HepG2 (cell line): ENCODE results near the gene ANKFY1. TPM values are rescaled to one million over a fixed set of nuclear protein-coding genes. Genes with fewer than 3 reads are reported as not detected.

Experiments used
- ATAC-seq: fragments of 200-7000 bp; cut with Tn5 transposase; 3 replicates; pipeline ENCODE4 v1.9.1; 2020; ENCODE audit warnings: mild to moderate bottlenecking, moderate library complexity
- BruUV-seq: library from RNA; stranded (reverse); fragments of 400-500 nt; replicated peaks from 2 replicates; lab custom pipeline; 2021; lab: Mats Ljungman, UMichigan
- CTCF ChIA-PET: fragments of 300-600 bp; formaldehyde crosslinking; extraction: SDS; loops from one replicate; lab custom pipeline; 2021; ENCODE audit warnings: low total read pairs, inconsistent platforms, low intra/inter-chr PET ratio; lab: Yijun Ruan, JAX
- POLR2A ChIA-PET: fragments of 350-600 bp; sonication (Branson Sonifier 250); formaldehyde crosslinking; loops from one replicate; lab custom pipeline; 2020; ENCODE audit warnings: antibody characterized with exemption, inconsistent platforms; lab: Yijun Ruan, JAX
- DNase-seq: peaks from one replicate; pipeline ENCODE4 v3.0.0-alpha.2; 2015; ENCODE audit warnings: low spot score
- FAIRE-seq: peaks from 3 replicates; lab custom pipeline; 2011; peaks lifted over from hg19 to GRCh38; lab: Jason Lieb, UNC
- H2AFZ ChIP-seq: one replicate; pipeline ENCODE4 v1.6.1; 2011; ENCODE audit warnings: low read length, inconsistent platforms
- H3K27ac ChIP-seq: fragments of 300-600 bp; 3 replicates; pipeline ENCODE4 v1.8.0; 2011; ENCODE audit warnings: mixed run types, mild to moderate bottlenecking, mixed read lengths, low read length, inconsistent platforms; ENCODE audit not compliant: insufficient read depth; ENCODE audit errors: extremely low read length
- H3K27me3 ChIP-seq, 2 experiments: fragments of 200-600 bp in 1 of 2; 2 replicates in 1 of 2; 3 replicates in 1 of 2; pipeline versions ENCODE4 v1.6.0 to v1.8.0; 2011; ENCODE audit warnings: low read length in 2 of 2, mild to moderate bottlenecking in 2 of 2, moderate library complexity in 2 of 2, inconsistent platforms in 1 of 2; ENCODE audit not compliant: insufficient read depth in 2 of 2, control insufficient read depth in 1 of 2
- H3K36me3 ChIP-seq, 2 experiments: fragments of 200-600 bp in 1 of 2; replicated peaks in 1 of 2; 2 replicates in 1 of 2; 3 replicates in 1 of 2; pipeline versions ENCODE4 v1.5.1 to v1.8.0; 2011; ENCODE audit warnings: low read length in 2 of 2, inconsistent platforms in 1 of 2; ENCODE audit not compliant: insufficient read depth in 2 of 2, control insufficient read depth in 1 of 2
- H3K4me1 ChIP-seq: 2 replicates; pipeline ENCODE4 v1.5.1; 2012; ENCODE audit warnings: low read length, inconsistent platforms; ENCODE audit not compliant: insufficient read depth
- H3K4me2 ChIP-seq: 2 replicates; pipeline ENCODE4 v1.6.0; 2011; ENCODE audit warnings: low read depth, low read length, inconsistent platforms
- H3K4me3 ChIP-seq, 3 experiments: fragments of 200-600 bp in 1 of 3; sonication (generic), shearing (Covaris generic) in 1 of 3; replicated peaks in 1 of 3; 2 replicates each; pipeline ENCODE4 v1.5.1; 2011 to 2016; ENCODE audit warnings: low read length in 3 of 3, inconsistent platforms in 2 of 3, low read depth in 2 of 3, mild to moderate bottlenecking in 2 of 3, control low read depth in 1 of 3, mixed read lengths in 1 of 3; ENCODE audit not compliant: insufficient read depth in 1 of 3
- H3K79me2 ChIP-seq: one replicate; pipeline ENCODE4 v1.6.1; 2011; ENCODE audit warnings: low read length, inconsistent platforms; ENCODE audit not compliant: insufficient read depth
- H3K9ac ChIP-seq: 2 replicates; pipeline ENCODE4 v1.6.0; 2011; ENCODE audit warnings: mild to moderate bottlenecking, low read depth, low read length, inconsistent platforms; ENCODE audit not compliant: insufficient read depth
- H3K9me3 ChIP-seq: 2 replicates; pipeline ENCODE4 v1.5.1; 2012; ENCODE audit warnings: mild to moderate bottlenecking, low read length
- H4K20me1 ChIP-seq: 2 replicates; pipeline ENCODE4 v1.6.0; 2011; ENCODE audit warnings: inconsistent platforms, mild to moderate bottlenecking, low read length, moderate library complexity; ENCODE audit not compliant: insufficient read depth
- CEBPB ChIP-seq: IDR thresholded peaks from 2 replicates; pipeline ENCODE4 v1.6.1; 2011; ENCODE audit warnings: low read depth, low read length, improper control_type of control experiment, borderline replicate concordance
- CEBPG ChIP-seq: IDR thresholded peaks from 2 replicates; pipeline ENCODE4 v1.6.1; 2016
- CENPT ChIP-seq: sonication (generic); formaldehyde crosslinking; IDR thresholded peaks from 2 replicates; pipeline ENCODE4 v1.8.0; 2022; ENCODE audit warnings: low read depth, mild to moderate bottlenecking, moderate library complexity, missing genetic modification reagents
- MAF1 ChIP-seq: sonication (generic); formaldehyde crosslinking; IDR thresholded peaks from 2 replicates; pipeline ENCODE4 v1.5.0; 2020; ENCODE audit warnings: missing genetic modification reagents, borderline replicate concordance
- ZBTB7A ChIP-seq: sonication (generic); formaldehyde crosslinking; IDR thresholded peaks from 2 replicates; pipeline ENCODE4 v1.8.0; 2022; ENCODE audit warnings: mild to moderate bottlenecking, missing genetic modification reagents
- ZFP62 ChIP-seq: sonication (generic); formaldehyde crosslinking; IDR thresholded peaks from 2 replicates; pipeline ENCODE4 v1.4.0; 2020; ENCODE audit warnings: missing genetic modification reagents
- WGBS: methylation state at CpG from one replicate; pipeline ENCODE4 v1.1.6; 2017; ENCODE audit warnings: low lambda C conversion rate; 5-methylcytosine and 5-hydroxymethylcytosine counted together
- in situ Hi-C: cut with HindIII; loops from 2 replicates; pipeline ENCODE4 v1.10.0; 2017; ENCODE audit warnings: low pct_unique_long_range_greater_than_20kb; ENCODE audit not compliant: extremely low pct_ligation_motif_present
- intact Hi-C: fragments of 100-400 bp; cut with micrococcal nuclease; formaldehyde crosslinking; loops from one replicate; pipeline ENCODE4 v1.10.0; 2022; ENCODE audit not compliant: unreplicated experiment
- polyA plus RNA-seq, 8 experiments: library from polyadenylated mRNA; depleted of rRNA in 3 of 8; stranded (reverse) in 7 of 8; unstranded in 1 of 8; fragments of >200 nt; fragmentation: Illumina TruSeq in 4 of 8; extraction: Trizol in 4 of 8; gene quantifications; 2 replicates each; pipeline versions ENCODE4 v1.2.1 to v1.2.3, GENCODE V29; 2011 to 2016; ENCODE audit warnings: low read depth in 4 of 8, missing spikeins in 1 of 8, mixed read lengths in 1 of 8; ENCODE audit not compliant: insufficient read depth in 1 of 8
- total RNA-seq, 5 experiments: library from RNA; depleted of rRNA; stranded (reverse); fragments of >200 nt; fragmentation: Illumina TruSeq; extraction: Trizol; gene quantifications; 2 replicates each; pipeline ENCODE4 v1.2.3, GENCODE V29; 2016; ENCODE audit warnings: low read depth in 1 of 5
- TF ChIP-seq, protein P1 (sequence below): sonication (generic); formaldehyde crosslinking; IDR thresholded peaks from 2 replicates; pipeline ENCODE4 v1.5.1; 2020; ENCODE audit warnings: missing genetic modification reagents, mild to moderate bottlenecking, borderline replicate concordance
- TF ChIP-seq, protein P2 (sequence below): sonication (generic); IDR thresholded peaks from 2 replicates; pipeline ENCODE4 v1.6.1; 2016; ENCODE audit warnings: low read depth, borderline replicate concordance
- TF ChIP-seq, protein P3 (sequence below): sonication (generic); formaldehyde crosslinking; IDR thresholded peaks from 2 replicates; pipeline ENCODE4 v1.4.0; 2020; ENCODE audit warnings: missing genetic modification reagents

ANKFY1 gene
- total and polyA plus RNA-seq, 2 of the 13 experiments (the other 11 are each of a cell fraction or from before 2014, with no cell fraction given), result 11.9 to 16.8 TPM

DNA sequence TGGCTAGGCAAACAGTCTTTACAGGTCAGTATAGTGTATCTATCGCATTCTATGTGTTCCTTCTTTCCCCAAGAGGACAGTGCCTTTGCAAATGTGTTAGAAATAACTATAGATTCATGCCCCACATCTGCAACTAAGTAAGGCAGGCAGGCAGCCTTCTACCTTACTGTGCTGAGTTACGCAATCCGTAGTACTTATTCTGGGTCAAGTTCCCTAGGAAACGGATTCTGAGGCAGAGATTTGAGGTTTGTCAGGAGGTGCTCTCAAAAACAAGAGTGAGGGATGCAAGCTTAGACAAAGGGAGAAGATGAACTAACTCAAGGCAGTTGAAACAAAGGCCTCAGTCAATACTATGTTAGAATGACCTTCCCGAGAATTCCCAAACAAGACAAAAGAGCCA is 12.7 kb upstream of the ANKFY1 start:
- no peaks in the 10 kb centered on the region for H3K9me3 ChIP-seq

More for the DNA sequence above, 12.7 kb upstream of the ANKFY1 start:
- FAIRE-seq (no peak), DNase-seq (no peak), ATAC-seq (no peak)
- H3K4me1 ChIP-seq, result no peaks in the 10 kb centered on the region
- H4K20me1 ChIP-seq, result no peaks in the 10 kb centered on the region
- H3K27ac ChIP-seq, result no peak overlapping the region
- intact Hi-C loops, result no loop called here
- H3K27me3 ChIP-seq, result no peaks in the 10 kb centered on the region
- H3K4me3 ChIP-seq, result no peak overlapping the region
- H3K36me3 ChIP-seq, result peaks cover 0 to 33% of the 10 kb centered on the region in 2 experiments; a peak in 4 of 5 replicates
- WGBS, result 95% methylated on average over 5 of the region's 5 CpGs
- ChIA-PET CTCF (no interaction called here), POLR2A (no interaction called here)
- no peak overlapping the region for H3K4me2 ChIP-seq
- BruUV-seq, result no TSS peak
- in situ Hi-C loops, result no loop called here
- H2AFZ ChIP-seq, result no peak overlapping the region
- no peak overlapping the region for H3K9ac ChIP-seq
- peaks cover 2% of the 10 kb centered on the region for H3K79me2 ChIP-seq
- TF ChIP-seq CENPT (CRISPR knock-in tag) (no peak), CEBPG (CRISPR knock-in tag) (peak; percentile 60), ZBTB7A (no peak), CEBPB (peak; percentile 87), MAF1 (CRISPR knock-in tag) (no peak), ZFP62 (CRISPR knock-in tag) (no peak)
- TF ChIP-seq, protein P1, sequence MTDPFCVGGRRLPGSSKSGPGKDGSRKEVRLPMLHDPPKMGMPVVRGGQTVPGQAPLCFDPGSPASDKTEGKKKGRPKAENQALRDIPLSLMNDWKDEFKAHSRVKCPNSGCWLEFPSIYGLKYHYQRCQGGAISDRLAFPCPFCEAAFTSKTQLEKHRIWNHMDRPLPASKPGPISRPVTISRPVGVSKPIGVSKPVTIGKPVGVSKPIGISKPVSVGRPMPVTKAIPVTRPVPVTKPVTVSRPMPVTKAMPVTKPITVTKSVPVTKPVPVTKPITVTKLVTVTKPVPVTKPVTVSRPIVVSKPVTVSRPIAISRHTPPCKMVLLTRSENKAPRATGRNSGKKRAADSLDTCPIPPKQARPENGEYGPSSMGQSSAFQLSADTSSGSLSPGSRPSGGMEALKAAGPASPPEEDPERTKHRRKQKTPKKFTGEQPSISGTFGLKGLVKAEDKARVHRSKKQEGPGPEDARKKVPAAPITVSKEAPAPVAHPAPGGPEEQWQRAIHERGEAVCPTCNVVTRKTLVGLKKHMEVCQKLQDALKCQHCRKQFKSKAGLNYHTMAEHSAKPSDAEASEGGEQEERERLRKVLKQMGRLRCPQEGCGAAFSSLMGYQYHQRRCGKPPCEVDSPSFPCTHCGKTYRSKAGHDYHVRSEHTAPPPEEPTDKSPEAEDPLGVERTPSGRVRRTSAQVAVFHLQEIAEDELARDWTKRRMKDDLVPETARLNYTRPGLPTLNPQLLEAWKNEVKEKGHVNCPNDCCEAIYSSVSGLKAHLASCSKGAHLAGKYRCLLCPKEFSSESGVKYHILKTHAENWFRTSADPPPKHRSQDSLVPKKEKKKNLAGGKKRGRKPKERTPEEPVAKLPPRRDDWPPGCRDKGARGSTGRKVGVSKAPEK (CRISPR knock-in tag), result no peak
- TF ChIP-seq, protein P2, sequence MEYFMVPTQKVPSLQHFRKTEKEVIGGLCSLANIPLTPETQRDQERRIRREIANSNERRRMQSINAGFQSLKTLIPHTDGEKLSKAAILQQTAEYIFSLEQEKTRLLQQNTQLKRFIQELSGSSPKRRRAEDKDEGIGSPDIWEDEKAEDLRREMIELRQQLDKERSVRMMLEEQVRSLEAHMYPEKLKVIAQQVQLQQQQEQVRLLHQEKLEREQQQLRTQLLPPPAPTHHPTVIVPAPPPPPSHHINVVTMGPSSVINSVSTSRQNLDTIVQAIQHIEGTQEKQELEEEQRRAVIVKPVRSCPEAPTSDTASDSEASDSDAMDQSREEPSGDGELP, result no peak
- TF ChIP-seq, protein P3, sequence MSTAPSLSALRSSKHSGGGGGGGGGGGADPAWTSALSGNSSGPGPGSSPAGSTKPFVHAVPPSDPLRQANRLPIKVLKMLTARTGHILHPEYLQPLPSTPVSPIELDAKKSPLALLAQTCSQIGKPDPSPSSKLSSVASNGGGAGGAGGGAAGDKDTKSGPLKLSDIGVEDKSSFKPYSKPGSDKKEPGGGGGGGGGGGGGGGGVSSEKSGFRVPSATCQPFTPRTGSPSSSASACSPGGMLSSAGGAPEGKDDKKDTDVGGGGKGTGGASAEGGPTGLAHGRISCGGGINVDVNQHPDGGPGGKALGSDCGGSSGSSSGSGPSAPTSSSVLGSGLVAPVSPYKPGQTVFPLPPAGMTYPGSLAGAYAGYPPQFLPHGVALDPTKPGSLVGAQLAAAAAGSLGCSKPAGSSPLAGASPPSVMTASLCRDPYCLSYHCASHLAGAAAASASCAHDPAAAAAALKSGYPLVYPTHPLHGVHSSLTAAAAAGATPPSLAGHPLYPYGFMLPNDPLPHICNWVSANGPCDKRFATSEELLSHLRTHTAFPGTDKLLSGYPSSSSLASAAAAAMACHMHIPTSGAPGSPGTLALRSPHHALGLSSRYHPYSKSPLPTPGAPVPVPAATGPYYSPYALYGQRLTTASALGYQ (CRISPR knock-in tag), result no peak
- TF ChIP-seq, all 625 proteins: peak for 2
